Mammary epithelial cell (primary cell): ENCODE measurements around the gene MEF2D.

Experiments
- EZH2 ChIP-seq: IDR thresholded peaks from 2 replicates; pipeline ENCODE4 v1.6.1; 2012; ENCODE audit warnings: low read length, inconsistent platforms, borderline replicate concordance
- TF ChIP-seq, protein P1 (sequence below), 2 donors: IDR thresholded peaks in 1 of 2; conservative IDR thresholded peaks in 1 of 2; 2 replicates each; pipeline ENCODE4 v1.5.1; 2011 to 2012; ENCODE audit warnings: inconsistent platforms in 2 of 2, low read length in 2 of 2, mild to moderate bottlenecking in 2 of 2, control low read depth in 1 of 2, low read depth in 1 of 2; ENCODE audit not compliant: insufficient read depth in 1 of 2; ENCODE audit errors: extremely low read depth in 1 of 2

DNA sequence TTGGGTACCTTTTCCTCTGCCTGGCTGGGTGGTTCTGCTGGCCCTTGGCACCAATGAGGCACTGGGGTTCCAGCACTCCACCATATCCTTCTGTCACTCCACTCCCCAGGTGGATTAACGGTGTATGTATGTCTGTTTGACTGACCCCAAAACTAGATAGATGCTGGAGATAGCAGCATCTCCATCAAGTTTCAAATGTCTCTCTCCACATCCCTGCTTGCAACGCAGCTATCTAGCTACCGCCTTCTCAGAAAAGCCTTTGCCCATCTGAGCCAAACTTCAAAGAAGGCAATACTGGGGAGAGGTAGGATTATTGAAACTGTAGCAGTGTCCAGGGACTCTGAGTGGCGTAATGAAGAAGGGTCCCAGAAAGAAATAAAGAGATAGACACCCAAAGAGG, 67.5 kb downstream of the MEF2D start:
- TF ChIP-seq, protein P1, sequence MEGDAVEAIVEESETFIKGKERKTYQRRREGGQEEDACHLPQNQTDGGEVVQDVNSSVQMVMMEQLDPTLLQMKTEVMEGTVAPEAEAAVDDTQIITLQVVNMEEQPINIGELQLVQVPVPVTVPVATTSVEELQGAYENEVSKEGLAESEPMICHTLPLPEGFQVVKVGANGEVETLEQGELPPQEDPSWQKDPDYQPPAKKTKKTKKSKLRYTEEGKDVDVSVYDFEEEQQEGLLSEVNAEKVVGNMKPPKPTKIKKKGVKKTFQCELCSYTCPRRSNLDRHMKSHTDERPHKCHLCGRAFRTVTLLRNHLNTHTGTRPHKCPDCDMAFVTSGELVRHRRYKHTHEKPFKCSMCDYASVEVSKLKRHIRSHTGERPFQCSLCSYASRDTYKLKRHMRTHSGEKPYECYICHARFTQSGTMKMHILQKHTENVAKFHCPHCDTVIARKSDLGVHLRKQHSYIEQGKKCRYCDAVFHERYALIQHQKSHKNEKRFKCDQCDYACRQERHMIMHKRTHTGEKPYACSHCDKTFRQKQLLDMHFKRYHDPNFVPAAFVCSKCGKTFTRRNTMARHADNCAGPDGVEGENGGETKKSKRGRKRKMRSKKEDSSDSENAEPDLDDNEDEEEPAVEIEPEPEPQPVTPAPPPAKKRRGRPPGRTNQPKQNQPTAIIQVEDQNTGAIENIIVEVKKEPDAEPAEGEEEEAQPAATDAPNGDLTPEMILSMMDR (conservative IDR thresholded peaks at IDR 0.05 in 1 of 2, IDR thresholded peaks at IDR 0.05 in 1 of 2; ENCODE audit: extremely low read depth in 1 of 2, insufficient read depth in 1 of 2, low read depth in 1 of 2, low read length in 2 of 2): no peak
- no peak for TF ChIP-seq EZH2
